GF-D8 (cell line): ENCODE data around the gene FBXW9.
A peak's percentile ranks its signal among the peaks of the same experiment; 100 is the strongest.
"Not testable (repeated sequence)": the region's sequence is repeated elsewhere in the genome, so short reads cannot be mapped to it uniquely, and the experiment has no call there.

ENCODE experiments used
- DNase-seq: peaks from one replicate; lab custom pipeline; 2025; lab: John Stamatoyannopoulos, UW

Gene FBXW9

GRCh38 chr19:12680034-12680433, 16.4 kb downstream of the FBXW9 start:
- DNase-seq: no peak

GRCh38 chr19:12678039-12678438, 18.4 kb downstream of the FBXW9 start:
- DNase-seq: not testable (repeated sequence)

DNA sequence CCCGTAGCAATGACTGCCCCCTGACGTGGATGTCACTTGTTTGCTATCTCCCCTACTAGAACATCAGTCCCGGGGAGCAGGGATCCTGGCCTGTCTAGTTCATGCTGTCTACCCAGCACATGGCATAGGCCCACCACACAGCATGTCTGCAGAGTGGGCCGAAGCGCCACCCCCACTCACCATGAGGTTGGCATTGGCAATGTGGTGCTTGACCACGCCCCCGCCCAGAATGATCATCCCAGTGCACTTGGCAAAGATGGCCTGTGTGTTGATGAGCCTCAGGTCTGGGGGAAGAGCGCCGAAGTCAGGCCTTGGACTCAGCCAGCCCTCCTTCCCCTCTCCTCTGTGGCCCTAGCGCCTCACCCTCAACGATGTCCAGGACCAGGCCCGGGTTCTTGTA, 19.5 kb downstream of the FBXW9 start:
- no peak for DNase-seq

DNA sequence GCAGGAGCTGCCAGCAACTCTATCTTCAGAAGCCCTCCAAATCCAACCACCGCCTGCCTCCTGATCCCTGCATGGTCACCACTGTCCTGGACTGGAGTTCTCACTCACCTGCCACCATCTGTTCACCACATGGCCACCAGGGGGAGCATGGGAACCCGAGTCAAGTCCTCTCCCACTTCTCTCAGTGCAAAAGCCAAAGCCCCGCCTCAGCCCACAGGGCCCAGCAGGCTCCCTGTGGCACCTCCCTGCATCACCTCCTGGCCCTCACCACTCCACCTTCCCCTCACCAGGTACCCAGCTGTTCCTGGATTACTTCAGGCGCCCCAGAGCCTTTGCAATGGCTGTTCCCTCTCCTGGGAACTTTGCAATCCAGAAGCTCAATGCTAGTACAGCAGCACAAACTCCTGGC, 20.0 kb downstream of the FBXW9 start:
- DNase-seq: peak; percentile 23

DNA sequence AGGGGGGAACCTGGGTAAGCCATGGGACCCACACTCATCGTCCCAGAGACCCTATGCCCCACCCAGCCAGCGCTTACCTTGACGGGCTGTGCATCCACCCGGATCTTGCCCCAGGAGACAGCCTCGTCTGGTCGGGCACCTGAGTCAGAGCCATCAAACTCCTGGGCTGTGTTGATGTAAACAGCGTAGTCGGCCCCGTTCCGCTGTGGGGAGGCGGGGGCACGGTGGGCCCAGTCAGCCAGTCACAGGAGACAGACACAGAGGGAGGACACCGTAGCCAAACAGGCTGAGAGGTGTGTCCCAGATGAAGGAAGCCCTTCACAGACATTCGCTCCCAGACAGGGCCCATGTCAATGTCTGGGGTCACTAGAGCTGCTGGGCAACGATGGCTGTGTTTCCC, 20.5 kb downstream of the FBXW9 start:
- no peak for DNase-seq

- DNase-seq: no peak
These were observed 21.0 kb downstream of the FBXW9 start for GRCh38 chr19:12675399-12675798.

DNA sequence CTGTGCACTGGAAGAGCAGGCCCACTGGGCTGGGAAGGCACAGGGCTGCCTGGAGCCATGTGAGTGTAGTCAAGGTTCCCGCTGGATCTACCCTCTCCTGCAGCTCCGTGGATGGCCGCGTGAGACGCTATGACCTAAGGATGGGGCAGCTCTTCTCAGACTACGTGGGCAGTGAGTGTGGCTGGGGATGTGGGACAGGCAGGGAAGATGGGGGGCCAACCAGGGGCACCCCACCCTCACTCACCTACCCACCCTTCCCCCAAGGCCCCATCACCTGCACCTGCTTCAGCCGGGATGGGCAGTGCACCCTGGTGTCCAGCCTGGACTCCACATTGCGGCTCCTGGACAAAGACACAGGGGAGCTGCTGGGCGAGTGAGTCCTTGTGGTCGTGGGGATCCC, 23.7 kb downstream of the FBXW9 start:
- no peak for DNase-seq

- no peak for DNase-seq
These were observed 26.1 kb downstream of the FBXW9 start for GRCh38 chr19:12670159-12670928.

- DNase-seq: peak; percentile 63
These were observed 26.9 kb downstream of the FBXW9 start for GRCh38 chr19:12669270-12670158.

DNA sequence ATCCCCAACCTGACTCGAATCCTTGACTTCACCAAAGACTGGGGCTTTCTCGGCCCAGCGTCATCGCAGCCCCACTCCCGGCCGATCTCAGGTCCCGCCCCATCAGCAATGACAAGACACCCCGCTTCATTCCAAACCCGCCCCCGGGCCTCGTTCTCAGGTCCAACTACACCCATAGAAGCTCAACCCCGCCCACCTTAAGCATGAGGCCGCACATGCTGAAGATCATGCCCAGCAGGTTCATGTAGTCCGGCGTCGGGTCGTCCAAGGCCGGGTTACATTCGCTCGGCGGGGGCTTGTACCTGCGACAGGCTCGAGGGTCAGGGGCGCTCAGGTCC, 27.5 kb downstream of the FBXW9 start:
- DNase-seq: no peak

DNA sequence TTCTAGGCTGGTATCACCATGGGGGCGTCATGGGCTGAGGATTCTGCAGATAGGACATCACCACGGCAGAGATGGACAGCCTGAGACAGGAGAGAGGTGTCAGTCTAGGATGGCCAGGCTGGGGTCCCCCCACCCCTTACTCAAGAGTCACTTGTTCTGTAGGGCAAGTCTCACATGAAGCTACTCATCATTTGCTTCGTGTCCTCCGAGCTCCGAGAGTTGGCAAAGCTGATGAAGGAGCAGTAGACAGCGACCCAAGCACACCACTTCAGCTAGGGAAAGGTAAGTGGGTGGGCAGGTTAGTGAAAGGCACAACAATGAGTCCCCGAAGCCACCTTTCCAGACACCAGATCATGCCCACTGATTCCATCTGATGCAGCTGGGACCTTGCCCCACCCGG, 28.1 kb downstream of the FBXW9 start:
- DNase-seq: no peak

DNA sequence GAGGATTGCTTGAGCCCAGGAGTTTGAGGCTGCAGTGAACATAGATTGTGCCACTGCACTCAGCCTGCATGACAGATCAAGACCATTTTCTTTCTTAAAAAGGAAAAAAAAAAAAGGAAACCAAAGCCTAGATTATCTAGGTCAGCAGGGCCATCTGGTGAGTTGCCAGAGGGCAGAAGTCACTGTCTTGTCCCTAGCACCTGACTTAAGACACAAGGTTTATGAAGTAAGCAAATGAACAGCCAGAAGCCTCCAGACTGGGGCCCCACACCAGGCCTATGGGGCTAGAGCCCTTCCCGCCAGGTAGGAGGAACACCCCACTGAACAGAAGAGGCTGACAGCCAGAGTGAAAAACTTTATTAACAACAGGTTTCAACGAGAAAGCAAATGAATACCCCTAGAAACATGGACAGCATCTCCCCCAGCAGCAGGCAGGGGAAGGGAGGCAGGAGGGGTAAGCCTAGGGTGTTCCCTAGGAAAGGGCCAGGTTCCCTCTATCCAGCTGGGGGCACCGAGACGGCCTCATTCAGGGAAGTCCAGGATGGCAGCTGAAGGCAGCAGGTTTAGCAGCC, 28.6 kb downstream of the FBXW9 start:
- no peak for DNase-seq

- peak; percentile 16 for DNase-seq
These were observed 30.0 kb downstream of the FBXW9 start, which contains the start of the genes MAN2B1 and WDR83 for GRCh38 chr19:12666265-12667048. MAN2B1 (minus strand) TSS chr19:12666742; CDS start chr19:12666701, 41 bp downstream. WDR83 (plus strand) TSS chr19:12666807; CDS start chr19:12669791, 2,984 bp downstream.

DNA sequence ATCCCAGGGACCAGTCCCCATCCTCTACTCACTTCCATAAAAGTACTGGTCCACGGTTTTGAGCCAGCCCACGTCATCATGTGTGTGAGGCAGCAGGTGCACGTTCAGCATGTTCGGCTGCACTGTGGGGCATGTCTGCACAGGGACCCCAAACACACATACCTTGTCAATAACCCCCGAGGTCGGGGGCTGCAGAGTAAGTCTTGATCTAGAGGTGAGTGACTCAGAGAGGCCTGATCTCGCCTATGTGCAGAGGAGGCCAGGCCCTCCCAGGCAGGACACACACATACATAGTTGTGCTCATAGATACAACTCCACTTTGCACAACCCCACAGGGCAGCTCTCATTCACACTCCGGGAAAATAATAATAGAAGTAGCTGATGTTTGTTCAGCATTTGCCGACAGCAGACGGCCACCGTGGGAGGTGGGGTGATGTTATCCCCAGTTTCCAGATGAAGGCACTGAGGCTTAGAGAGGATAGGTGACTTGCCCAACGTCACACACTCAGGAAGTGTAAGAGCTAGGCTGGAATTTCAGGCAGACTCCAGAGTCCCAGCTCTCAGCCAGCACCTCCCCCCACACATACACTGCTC, 30.7 kb downstream of the FBXW9 start:
- no peak for DNase-seq

DNA sequence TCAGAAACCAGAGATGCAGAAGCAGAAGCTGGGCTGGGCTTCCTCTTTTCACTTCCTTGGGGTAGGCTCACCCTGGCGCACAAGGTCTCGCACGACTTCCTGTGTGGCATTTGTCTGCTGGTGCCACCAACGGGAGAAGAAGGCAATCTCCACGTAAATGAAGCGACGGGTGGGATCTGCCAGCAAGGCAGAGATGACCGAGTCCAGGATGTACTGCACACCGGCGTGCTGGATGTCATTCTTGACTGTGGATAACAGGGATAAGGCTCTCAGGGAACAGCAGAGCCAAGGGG, 31.2 kb downstream of the FBXW9 start:
- peak; percentile 90 for DNase-seq

- no peak for DNase-seq
These were observed 31.8 kb downstream of the FBXW9 start for GRCh38 chr19:12664406-12665280.

- no peak for DNase-seq
These were observed 35.5 kb downstream of the FBXW9 start for GRCh38 chr19:12660980-12661379.

GRCh38 chr19:12657966-12658365, 38.5 kb downstream of the FBXW9 start:
- no peak for DNase-seq

DNA sequence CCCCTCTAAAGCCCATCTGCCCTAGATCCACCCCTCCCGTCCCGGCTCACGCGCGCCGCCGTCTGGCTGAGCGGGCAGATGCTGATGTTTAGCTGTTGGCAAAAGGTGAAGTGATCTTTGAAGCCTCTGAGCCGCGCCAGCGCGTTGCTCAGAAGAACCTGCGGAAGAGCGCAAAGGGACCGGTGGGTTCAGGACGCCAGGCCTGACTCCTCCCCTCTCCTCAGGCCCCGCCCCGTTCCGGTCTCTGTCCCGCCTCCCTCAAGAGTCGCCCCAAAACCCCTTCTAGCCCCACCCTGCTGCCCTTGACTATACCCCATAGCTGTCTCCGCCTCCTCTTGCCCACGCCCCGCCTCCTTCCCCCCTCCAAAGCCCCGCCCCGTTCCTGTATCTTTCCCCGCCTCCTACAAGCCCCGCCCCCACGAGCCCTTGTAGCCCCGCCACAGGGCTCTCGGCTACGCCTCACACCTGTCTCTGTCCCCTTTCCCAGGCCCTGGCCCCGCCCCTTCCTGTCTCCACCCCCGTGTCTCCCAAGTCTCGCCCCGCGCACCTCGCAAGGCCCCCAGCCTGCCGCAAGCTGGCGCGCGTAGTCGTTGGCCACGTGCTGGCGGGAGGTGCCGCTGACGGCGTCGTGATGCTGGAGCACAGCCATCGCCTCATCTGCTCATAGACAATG, 39.4 kb downstream of the FBXW9 start:
- DNase-seq: no peak

GRCh38 chr19:12655546-12655945, 40.9 kb downstream of the FBXW9 start:
- DNase-seq: no peak
